H9 (cell line): Measurements from ENCODE around the gene OXSR1. TPM values are rescaled to one million over a fixed set of nuclear protein-coding genes. Genes with fewer than 3 reads are reported as not detected.
"Not testable (repeated sequence)": the region's sequence is repeated elsewhere in the genome, so short reads cannot be mapped to it uniquely, and the experiment has no call there.

Experiments
- DNase-seq: peaks from one replicate; pipeline ENCODE4 v3.0.0-alpha.2; 2017
- H2AFZ ChIP-seq: one replicate; pipeline ENCODE4 v1.6.1; 2013; ENCODE audit warnings: mild to moderate bottlenecking, low read length, control low read depth, moderate library complexity
- H2AK5ac ChIP-seq: 2 replicates; pipeline ENCODE4 v1.6.1; 2013; ENCODE audit warnings: low read length, control low read depth, mixed read lengths; ENCODE audit not compliant: insufficient read length
- H2BK120ac ChIP-seq: one replicate; pipeline ENCODE4 v1.6.1; 2013; ENCODE audit warnings: low read depth, mild to moderate bottlenecking, low read length, control low read depth, inconsistent platforms; ENCODE audit not compliant: poor library complexity, severe bottlenecking
- H2BK12ac ChIP-seq: 2 replicates; pipeline ENCODE4 v1.6.1; 2013; ENCODE audit warnings: low read length, control low read depth, mixed read lengths, low read depth; ENCODE audit not compliant: insufficient read length
- H2BK15ac ChIP-seq: 2 replicates; pipeline ENCODE4 v1.6.1; 2013; ENCODE audit warnings: low read depth, low read length, control low read depth
- H2BK20ac ChIP-seq: one replicate; pipeline ENCODE4 v1.6.1; 2013; ENCODE audit warnings: low read depth, mild to moderate bottlenecking, low read length, control low read depth, inconsistent platforms; ENCODE audit not compliant: poor library complexity, severe bottlenecking
- H2BK5ac ChIP-seq: 2 replicates; pipeline ENCODE4 v1.6.1; 2013; ENCODE audit warnings: low read length, control low read depth, mixed read lengths; ENCODE audit not compliant: insufficient read length
- H3K14ac ChIP-seq: 2 replicates; pipeline ENCODE4 v1.6.1; 2013; ENCODE audit warnings: low read length, control low read depth; ENCODE audit not compliant: insufficient read depth
- H3K18ac ChIP-seq: 2 replicates; pipeline ENCODE4 v1.6.1; 2013; ENCODE audit warnings: low read depth, mild to moderate bottlenecking, mixed read lengths, low read length, control low read depth; ENCODE audit not compliant: insufficient read length
- H3K23ac ChIP-seq: 2 replicates; pipeline ENCODE4 v1.6.1; 2013; ENCODE audit warnings: low read length, control low read depth, mixed read lengths, low read depth; ENCODE audit not compliant: insufficient read length
- H3K23me2 ChIP-seq: 2 replicates; pipeline ENCODE4 v1.6.1; 2013; ENCODE audit warnings: low read depth, mild to moderate bottlenecking, mixed read lengths, low read length, control low read depth; ENCODE audit not compliant: insufficient read length, poor library complexity, severe bottlenecking
- H3K27ac ChIP-seq: 2 replicates; pipeline ENCODE4 v1.5.1; 2013; ENCODE audit warnings: low read length, control low read depth, mixed read lengths, low read depth; ENCODE audit not compliant: insufficient read length
- H3K27me3 ChIP-seq: 2 replicates; pipeline ENCODE4 v1.6.1; 2013; ENCODE audit warnings: low read length, control low read depth, inconsistent platforms; ENCODE audit not compliant: insufficient read depth
- H3K4ac ChIP-seq: 2 replicates; pipeline ENCODE4 v1.6.1; 2013; ENCODE audit warnings: low read depth, mild to moderate bottlenecking, control low read depth, inconsistent platforms, low read length, moderate library complexity
- H3K4me1 ChIP-seq: 2 replicates; pipeline ENCODE4 v1.6.1; 2013; ENCODE audit warnings: low read length, control low read depth, inconsistent platforms; ENCODE audit not compliant: insufficient read depth
- H3K4me2 ChIP-seq: 2 replicates; pipeline ENCODE4 v1.6.1; 2013; ENCODE audit warnings: low read length, control low read depth, mixed read lengths; ENCODE audit not compliant: insufficient read length, insufficient read depth
- H3K56ac ChIP-seq: 2 replicates; pipeline ENCODE4 v1.6.1; 2013; ENCODE audit warnings: low read depth, mild to moderate bottlenecking, mixed read lengths, low read length, control low read depth; ENCODE audit not compliant: insufficient read length
- H3K79me1 ChIP-seq: 2 replicates; pipeline ENCODE4 v1.6.1; 2013; ENCODE audit warnings: low read depth, mild to moderate bottlenecking, moderate library complexity, low read length, control low read depth, inconsistent platforms; ENCODE audit not compliant: insufficient read depth, poor library complexity, severe bottlenecking
- H3K79me2 ChIP-seq: 2 replicates; pipeline ENCODE4 v1.6.1; 2013; ENCODE audit warnings: low read length, control low read depth, inconsistent platforms; ENCODE audit not compliant: insufficient read depth
- H3K9ac ChIP-seq: 2 replicates; pipeline ENCODE4 v1.6.1; 2013; ENCODE audit warnings: low read length, control low read depth, mixed read lengths; ENCODE audit not compliant: insufficient read length; ENCODE audit errors: extremely low read depth
- H3K9me3 ChIP-seq: one replicate; pipeline ENCODE4 v1.6.1; 2013; ENCODE audit warnings: low read depth, low read length, inconsistent platforms; ENCODE audit not compliant: control insufficient read depth
- H3T11ph ChIP-seq: one replicate; pipeline ENCODE4 v1.6.1; 2013; ENCODE audit warnings: mild to moderate bottlenecking, low read length, control low read depth, inconsistent platforms
- H4K20me1 ChIP-seq: one replicate; pipeline ENCODE4 v1.6.1; 2013; ENCODE audit not compliant: control insufficient read depth, insufficient read length, insufficient read depth
- H4K5ac ChIP-seq: 2 replicates; pipeline ENCODE4 v1.6.1; 2013; ENCODE audit warnings: low read depth, mild to moderate bottlenecking, mixed read lengths, low read length, control low read depth; ENCODE audit not compliant: insufficient read length
- H4K8ac ChIP-seq: replicated peaks from 2 replicates; pipeline ENCODE4 v1.6.1; 2013; ENCODE audit warnings: low read length, control low read depth, mixed read lengths, low read depth; ENCODE audit not compliant: insufficient read length
- H4K91ac ChIP-seq: 2 replicates; pipeline ENCODE4 v1.6.1; 2013; ENCODE audit warnings: low read depth, mild to moderate bottlenecking, moderate library complexity, mixed read lengths, low read length, control low read depth; ENCODE audit not compliant: insufficient read length
- H3K27ac Mint-ChIP-seq, 3 experiments: 2 replicates in 2 of 3; 3 replicates in 1 of 3; pipeline ENCODE4 v1.8.0; 2020 to 2021; ENCODE audit warnings: mixed read lengths in 3 of 3, mild to moderate bottlenecking in 1 of 3, moderate library complexity in 1 of 3
- H3K27me3 Mint-ChIP-seq: 2 replicates; pipeline ENCODE4 v1.8.0; 2021; ENCODE audit warnings: low read depth, mild to moderate bottlenecking, moderate library complexity, mixed read lengths
- H3K36me3 Mint-ChIP-seq, 3 experiments: 2 replicates in 2 of 3; 3 replicates in 1 of 3; pipeline ENCODE4 v1.8.0; 2020 to 2021; ENCODE audit warnings: low read depth in 3 of 3, mixed read lengths in 3 of 3; ENCODE audit not compliant: insufficient read depth in 1 of 3
- H3K4me1 Mint-ChIP-seq, 2 experiments: 2 replicates each; pipeline ENCODE4 v1.8.0; 2020; ENCODE audit warnings: mixed read lengths in 2 of 2
- H3K4me3 Mint-ChIP-seq, 2 experiments: 2 replicates in 1 of 2; 3 replicates in 1 of 2; pipeline ENCODE4 v1.8.0; 2020 to 2021; ENCODE audit warnings: mild to moderate bottlenecking in 2 of 2, mixed read lengths in 2 of 2, moderate library complexity in 1 of 2
- H3K9me3 Mint-ChIP-seq, 2 experiments: 2 replicates in 1 of 2; 3 replicates in 1 of 2; pipeline ENCODE4 v1.8.0; 2020; ENCODE audit warnings: mild to moderate bottlenecking in 2 of 2, mixed read lengths in 2 of 2, moderate library complexity in 1 of 2
- CTCF ChIP-seq: fragments of 200-600 bp; sonication (generic); conservative IDR thresholded peaks from 3 replicates; pipeline ENCODE4 v1.8.0; 2021; ENCODE audit warnings: antibody characterized with exemption, mild to moderate bottlenecking
- WGBS: extraction: QIAGEN DNeasy Blood & Tissue Kit; methylation state at CpG from one replicate; pipeline ENCODE4 v1.1.7; 2013; ENCODE audit warnings: missing lambda C conversion rate, low lambda C conversion rate, mixed read lengths; ENCODE audit not compliant: insufficient read length; ENCODE audit errors: extremely low coverage; 5-methylcytosine and 5-hydroxymethylcytosine counted together
- total RNA-seq: library from RNA; stranded (reverse); gene quantifications from 2 replicates; pipeline ENCODE4 v1.2.1, GENCODE V29; 2021

Gene OXSR1
- total RNA-seq, 1 experiment from 2014 or later: 54.1 TPM

DNA sequence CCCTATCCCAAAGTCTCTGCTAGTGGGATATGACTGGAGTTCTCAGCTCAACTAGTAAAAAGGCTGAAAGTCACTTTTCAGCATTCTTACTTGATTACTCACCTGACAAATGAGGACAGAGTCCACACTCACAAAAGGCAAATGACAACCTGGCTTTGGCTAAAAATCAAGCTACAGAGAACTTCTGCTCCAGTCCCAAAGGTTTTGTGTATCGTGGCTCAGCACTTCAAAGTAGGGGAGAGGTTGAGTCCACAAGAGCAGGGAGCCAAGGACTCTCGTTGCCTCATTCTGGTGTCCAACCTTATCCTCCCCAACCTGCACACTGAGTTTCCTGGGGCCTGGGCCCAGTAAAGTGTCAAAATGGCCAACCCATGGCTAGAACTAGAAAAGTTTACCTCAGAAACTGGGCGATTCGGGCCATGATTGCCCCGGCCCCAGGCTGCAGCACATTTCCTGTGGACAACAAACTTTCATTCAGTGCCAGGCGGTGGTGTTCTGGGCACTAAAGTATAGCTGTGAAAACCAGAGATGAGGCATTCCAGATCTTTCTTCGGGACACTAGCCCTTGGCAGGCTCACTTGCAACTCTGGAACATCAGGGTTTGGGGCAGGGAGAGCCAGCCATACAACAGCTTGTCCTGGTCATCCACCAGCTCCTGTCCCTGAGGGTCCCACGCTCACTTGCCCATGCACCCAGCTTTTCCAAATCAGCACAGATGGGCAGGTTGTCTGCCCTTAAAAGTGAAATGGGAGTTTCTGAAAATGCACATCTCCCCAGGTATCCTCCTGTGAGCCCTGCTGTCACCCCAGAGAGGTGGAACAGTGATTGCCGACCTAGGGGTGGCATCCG lies 31.6 kb upstream of the OXSR1 start:
- no CpG with 5 or more reads among the region's 10 CpGs for WGBS
- no peaks in the 10 kb centered on the region for H3K27me3 Mint-ChIP-seq

DNA sequence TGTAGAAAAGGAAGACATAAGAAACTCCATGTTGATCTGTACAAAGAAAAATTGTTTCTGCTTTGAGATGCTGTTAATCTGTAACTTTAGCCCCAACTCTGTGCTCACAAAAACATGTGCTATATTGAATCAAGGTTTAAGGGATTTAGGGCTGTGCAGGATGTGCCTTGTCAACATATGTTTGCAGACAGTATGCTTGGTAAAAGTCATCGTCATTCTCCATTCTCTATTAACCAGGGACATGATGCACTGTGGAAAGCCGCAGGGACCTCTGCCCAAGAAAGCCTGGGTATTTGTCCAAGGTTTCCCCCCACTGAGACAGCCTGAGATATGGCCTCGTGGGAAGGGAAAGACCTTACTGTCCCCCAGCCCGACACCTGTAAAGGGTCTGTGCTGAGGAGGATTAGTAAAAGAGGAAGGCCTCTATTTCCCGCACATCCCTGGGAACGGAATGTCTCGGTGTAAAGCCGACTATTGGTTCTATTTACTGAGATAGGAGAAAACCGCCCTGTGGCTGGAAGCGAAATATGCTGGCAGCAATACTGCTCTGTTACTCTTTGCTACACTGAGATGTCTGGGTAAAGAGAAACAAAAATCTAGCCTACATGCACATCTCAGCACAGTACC lies 30.7 kb upstream of the OXSR1 start:
- H3K79me2 ChIP-seq, H3K79me1 ChIP-seq, H3K18ac ChIP-seq, H3K9ac ChIP-seq, H2BK15ac ChIP-seq, H3K9me3 Mint-ChIP-seq, H3T11ph ChIP-seq, H3K4me2 ChIP-seq, H3K4me1 ChIP-seq, H3K4ac ChIP-seq, H3K9me3 ChIP-seq, H3K56ac ChIP-seq, H2AK5ac ChIP-seq, H2AFZ ChIP-seq, H3K27ac Mint-ChIP-seq, DNase-seq, H2BK20ac ChIP-seq, H3K14ac ChIP-seq, H3K27me3 ChIP-seq, H4K91ac ChIP-seq, H3K27me3 Mint-ChIP-seq, H4K8ac ChIP-seq, H2BK5ac ChIP-seq, H3K23ac ChIP-seq, H2BK12ac ChIP-seq, H2BK120ac ChIP-seq, H4K5ac ChIP-seq, H3K27ac ChIP-seq, H4K20me1 ChIP-seq: not testable (repeated sequence)
- peaks cover 32 to 33% of the 10 kb centered on the region in 2 experiments for H3K4me1 Mint-ChIP-seq
- H3K4me3 Mint-ChIP-seq: peak overlapping the region; percentile 91 to 92; a peak in 2 of 5 replicates
- peaks cover 18% of the 10 kb centered on the region for H3K23me2 ChIP-seq
- no CpG with 5 or more reads among the region's 10 CpGs for WGBS
- H3K36me3 Mint-ChIP-seq: peaks cover 26 to 50% (median 27%) of the 10 kb centered on the region in 3 experiments

More for the DNA sequence above, 31.6 kb upstream of the OXSR1 start:
- Histone ChIP-seq H4K5ac (no peak overlapping the region), H2BK20ac (no peak overlapping the region), H3K56ac (no peak overlapping the region), H3K14ac (no peak overlapping the region), H2AFZ (no peak overlapping the region), H2AK5ac (no peak overlapping the region), H3K79me2 (no peaks in the 10 kb centered on the region), H2BK5ac (no peak overlapping the region), H3K18ac (no peak overlapping the region), H3T11ph (no peak overlapping the region), H3K27me3 (no peaks in the 10 kb centered on the region), H3K4ac (no peak overlapping the region), H4K8ac (no peak overlapping the region), H2BK12ac (no peak overlapping the region), H3K23ac (no peak overlapping the region), H3K9me3 (no peaks in the 10 kb centered on the region), H3K4me2 (no peak overlapping the region), H2BK15ac (no peak overlapping the region), H3K23me2 (peaks cover 12% of the 10 kb centered on the region), H3K4me1 (peaks cover 4% of the 10 kb centered on the region; the same call in 1 of the 2 replicates), H3K27ac (no peak overlapping the region), H4K91ac (no peak overlapping the region), H3K9ac (no peak overlapping the region), H3K79me1 (no peaks in the 10 kb centered on the region), H2BK120ac (no peak overlapping the region), H4K20me1 (no peaks in the 10 kb centered on the region)
- Mint-ChIP-seq H3K36me3 (peaks cover 33 to 56% (median 33%) of the 10 kb centered on the region in 3 experiments), H3K9me3 (no peaks in the 10 kb centered on the region; a peak in 1 of 5 replicates), H3K27ac (no peak overlapping the region), H3K4me3 (no peak overlapping the region), H3K4me1 (peaks cover 26 to 27% of the 10 kb centered on the region in 2 experiments)
- DNase-seq: no peak
- TF ChIP-seq CTCF: no peak
